NB4 (cell line): ENCODE results near the gene GRID1.

Source experiments
- DNase-seq: peaks from one replicate; pipeline ENCODE4 v3.0.0; 2010; ENCODE audit warnings: low read depth
- H3K4me3 ChIP-seq: one replicate; pipeline ENCODE4 v1.5.1; 2011; ENCODE audit warnings: mild to moderate bottlenecking, low read depth, low read length, moderate library complexity
- CTCF ChIP-seq: IDR thresholded peaks from one replicate; pipeline ENCODE4 v1.5.1; 2012; ENCODE audit warnings: low read depth, low read length
- MAX ChIP-seq: IDR thresholded peaks from 2 replicates; pipeline ENCODE4 v1.6.1; 2011; ENCODE audit warnings: low read depth, low read length
- MYC ChIP-seq: IDR thresholded peaks from 2 replicates; pipeline ENCODE4 v1.6.1; 2011; ENCODE audit warnings: low read depth, low read length
- POLR2A ChIP-seq: IDR thresholded peaks from 2 replicates; pipeline ENCODE4 v1.6.1; 2011; ENCODE audit warnings: mild to moderate bottlenecking; ENCODE audit not compliant: insufficient read length; ENCODE audit errors: extremely low read depth

GRID1 gene

GRCh38 chr10:86222336-86222650 lies 144.3 kb downstream of the GRID1 start:
- H3K4me3 ChIP-seq, result no peak overlapping the region
- no peak for DNase-seq
- TF ChIP-seq CTCF, result no peak
- TF ChIP-seq MYC, result no peak
- TF ChIP-seq POLR2A, result no peak
- no peak for TF ChIP-seq MAX

GRCh38 chr10:86221442-86222335 lies 144.9 kb downstream of the GRID1 start:
- no peak for DNase-seq
- H3K4me3 ChIP-seq, result no peak overlapping the region
- TF ChIP-seq MAX (no peak), POLR2A (no peak), CTCF (no peak), MYC (no peak)

- no peak for DNase-seq
- TF ChIP-seq CTCF (no peak), MYC (no peak), MAX (no peak), POLR2A (no peak)
- no peak overlapping the region for H3K4me3 ChIP-seq
Measured at GRCh38 chr10:86220626-86221025, 146.0 kb downstream of the GRID1 start.

- DNase-seq, result no peak
- no peak overlapping the region for H3K4me3 ChIP-seq
- TF ChIP-seq POLR2A (no peak), CTCF (no peak), MYC (no peak), MAX (no peak)
Measured at GRCh38 chr10:86219271-86219670, 147.3 kb downstream of the GRID1 start.

- no peak for DNase-seq
- no peak overlapping the region for H3K4me3 ChIP-seq
- TF ChIP-seq CTCF (no peak), MAX (no peak), POLR2A (no peak), MYC (no peak)
Measured at GRCh38 chr10:86218842-86219241, 147.8 kb downstream of the GRID1 start.
